ENCODE results near the gene DPF3.

The DPF3 gene

GRCh38 chr14:72818998-72819397 is 74.9 kb downstream of the DPF3 start:
- FAIRE-seq (no peak), DNase-seq (ENCODE audit: insufficient read length, low spot score) (no peak)
- TF ChIP-seq POLR2A (IDR thresholded peaks at IDR 0.05; ENCODE audit: low read depth, low read length) (no peak), TAF1 (IDR thresholded peaks at IDR 0.05; ENCODE audit: low read depth, low read length) (no peak), PAX5 (IDR thresholded peaks at IDR 0.05; ENCODE audit: insufficient read depth, low read length, severe bottlenecking) (no peak), SPI1 (IDR thresholded peaks at IDR 0.05; ENCODE audit: low read depth, low read length) (no peak), POLR2AphosphoS5 (IDR thresholded peaks at IDR 0.05; ENCODE audit: low read depth, low read length) (no peak), POU2F2 (IDR thresholded peaks at IDR 0.05; ENCODE audit: low read depth, low read length) (no peak)

- DNase-seq (ENCODE audit: insufficient read length, low spot score) (no peak), FAIRE-seq (no peak)
- no peak for TF ChIP-seq TAF1 (IDR thresholded peaks at IDR 0.05; ENCODE audit: low read depth, low read length)
- no peak for TF ChIP-seq POLR2AphosphoS5 (IDR thresholded peaks at IDR 0.05; ENCODE audit: low read depth, low read length)
- no peak for TF ChIP-seq POLR2A (IDR thresholded peaks at IDR 0.05; ENCODE audit: low read depth, low read length)
- no peak for TF ChIP-seq POU2F2 (IDR thresholded peaks at IDR 0.05; ENCODE audit: low read depth, low read length)
- TF ChIP-seq SPI1 (IDR thresholded peaks at IDR 0.05; ENCODE audit: low read depth, low read length) = no peak
- no peak for TF ChIP-seq PAX5 (IDR thresholded peaks at IDR 0.05; ENCODE audit: insufficient read depth, low read length, severe bottlenecking)
These were observed 77.6 kb downstream of the DPF3 start for GRCh38 chr14:72816287-72816686.

GRCh38 chr14:72815430-72815829 is 78.5 kb downstream of the DPF3 start:
- TF ChIP-seq TAF1 (IDR thresholded peaks at IDR 0.05; ENCODE audit: low read depth, low read length) (no peak), POLR2A (IDR thresholded peaks at IDR 0.05; ENCODE audit: low read depth, low read length) (no peak), SPI1 (IDR thresholded peaks at IDR 0.05; ENCODE audit: low read depth, low read length) (no peak), PAX5 (IDR thresholded peaks at IDR 0.05; ENCODE audit: insufficient read depth, low read length, severe bottlenecking) (no peak), POU2F2 (IDR thresholded peaks at IDR 0.05; ENCODE audit: low read depth, low read length) (no peak)
- DNase-seq (ENCODE audit: insufficient read length, low spot score) (no peak), FAIRE-seq (no peak)

GRCh38 chr14:72812292-72812851 is 81.5 kb downstream of the DPF3 start:
- TF ChIP-seq POLR2AphosphoS5 (IDR thresholded peaks at IDR 0.05; ENCODE audit: low read depth, low read length) (no peak), SPI1 (IDR thresholded peaks at IDR 0.05; ENCODE audit: low read depth, low read length) (no peak), POLR2A (IDR thresholded peaks at IDR 0.05; ENCODE audit: low read depth, low read length) (no peak), POU2F2 (IDR thresholded peaks at IDR 0.05; ENCODE audit: low read depth, low read length) (no peak), PAX5 (IDR thresholded peaks at IDR 0.05; ENCODE audit: insufficient read depth, low read length, severe bottlenecking) (no peak), TAF1 (IDR thresholded peaks at IDR 0.05; ENCODE audit: low read depth, low read length) (no peak)
- no peak for FAIRE-seq
- no peak for DNase-seq (ENCODE audit: insufficient read length, low spot score)

- FAIRE-seq (no peak), DNase-seq (ENCODE audit: insufficient read length, low spot score) (no peak)
- TF ChIP-seq PAX5 (IDR thresholded peaks at IDR 0.05; ENCODE audit: insufficient read depth, low read length, severe bottlenecking) (no peak), POLR2AphosphoS5 (IDR thresholded peaks at IDR 0.05; ENCODE audit: low read depth, low read length) (no peak), SPI1 (IDR thresholded peaks at IDR 0.05; ENCODE audit: low read depth, low read length) (no peak), POU2F2 (IDR thresholded peaks at IDR 0.05; ENCODE audit: low read depth, low read length) (no peak), POLR2A (IDR thresholded peaks at IDR 0.05; ENCODE audit: low read depth, low read length) (no peak), TAF1 (IDR thresholded peaks at IDR 0.05; ENCODE audit: low read depth, low read length) (no peak)
These were observed 83.7 kb downstream of the DPF3 start for GRCh38 chr14:72810201-72810600.

- FAIRE-seq = no peak
These were observed 84.8 kb downstream of the DPF3 start for GRCh38 chr14:72809063-72809462.

GRCh38 chr14:72808564-72808963 is 85.3 kb downstream of the DPF3 start:
- DNase-seq (ENCODE audit: insufficient read length, low spot score) (no peak), FAIRE-seq (no peak)
- no peak for TF ChIP-seq POU2F2 (IDR thresholded peaks at IDR 0.05; ENCODE audit: low read depth, low read length)
- TF ChIP-seq POLR2A (IDR thresholded peaks at IDR 0.05; ENCODE audit: low read depth, low read length) = no peak
- TF ChIP-seq POLR2AphosphoS5 (IDR thresholded peaks at IDR 0.05; ENCODE audit: low read depth, low read length) = no peak
- TF ChIP-seq TAF1 (IDR thresholded peaks at IDR 0.05; ENCODE audit: low read depth, low read length) = no peak

More at GRCh38 chr14:72809063-72809462, 84.8 kb downstream of the DPF3 start:
- TF ChIP-seq SPI1 (IDR thresholded peaks at IDR 0.05; ENCODE audit: low read depth, low read length) (no peak), PAX5 (IDR thresholded peaks at IDR 0.05; ENCODE audit: insufficient read depth, low read length, severe bottlenecking) (no peak), POU2F2 (IDR thresholded peaks at IDR 0.05; ENCODE audit: low read depth, low read length) (no peak), POLR2A (IDR thresholded peaks at IDR 0.05; ENCODE audit: low read depth, low read length) (no peak), POLR2AphosphoS5 (IDR thresholded peaks at IDR 0.05; ENCODE audit: low read depth, low read length) (no peak), TAF1 (IDR thresholded peaks at IDR 0.05; ENCODE audit: low read depth, low read length) (no peak)
- DNase-seq (ENCODE audit: insufficient read length, low spot score) = no peak

- FAIRE-seq = no peak
These were observed 91.3 kb downstream of the DPF3 start for GRCh38 chr14:72802588-72802946.

GRCh38 chr14:72801836-72802587 is 91.9 kb downstream of the DPF3 start:
- TF ChIP-seq POU2F2 (IDR thresholded peaks at IDR 0.05; ENCODE audit: low read depth, low read length) = no peak
- FAIRE-seq = no peak
- DNase-seq (ENCODE audit: insufficient read length, low spot score) = no peak

More at GRCh38 chr14:72802588-72802946, 91.3 kb downstream of the DPF3 start:
- DNase-seq (ENCODE audit: insufficient read length, low spot score) = no peak
- no peak for TF ChIP-seq TAF1 (IDR thresholded peaks at IDR 0.05; ENCODE audit: low read depth, low read length)
- TF ChIP-seq SPI1 (IDR thresholded peaks at IDR 0.05; ENCODE audit: low read depth, low read length) = no peak
- no peak for TF ChIP-seq POLR2A (IDR thresholded peaks at IDR 0.05; ENCODE audit: low read depth, low read length)
- TF ChIP-seq POLR2AphosphoS5 (IDR thresholded peaks at IDR 0.05; ENCODE audit: low read depth, low read length) = no peak
- no peak for TF ChIP-seq PAX5 (IDR thresholded peaks at IDR 0.05; ENCODE audit: insufficient read depth, low read length, severe bottlenecking)
- no peak for TF ChIP-seq POU2F2 (IDR thresholded peaks at IDR 0.05; ENCODE audit: low read depth, low read length)

- TF ChIP-seq POLR2A (IDR thresholded peaks at IDR 0.05; ENCODE audit: low read depth, low read length) = no peak
- no peak for TF ChIP-seq POLR2AphosphoS5 (IDR thresholded peaks at IDR 0.05; ENCODE audit: low read depth, low read length)
- TF ChIP-seq TAF1 (IDR thresholded peaks at IDR 0.05; ENCODE audit: low read depth, low read length) = no peak
- TF ChIP-seq SPI1 (IDR thresholded peaks at IDR 0.05; ENCODE audit: low read depth, low read length) = no peak
- no peak for TF ChIP-seq PAX5 (IDR thresholded peaks at IDR 0.05; ENCODE audit: insufficient read depth, low read length, severe bottlenecking)
- no peak for TF ChIP-seq POU2F2 (IDR thresholded peaks at IDR 0.05; ENCODE audit: low read depth, low read length)
- DNase-seq (ENCODE audit: insufficient read length, low spot score) = no peak
- FAIRE-seq = no peak
These were observed 92.5 kb downstream of the DPF3 start for GRCh38 chr14:72801381-72801812.
